Uterus (tissue), 4 donors: ENCODE data around the gene AIP. TPM values are rescaled to one million over a fixed set of nuclear protein-coding genes. Genes with fewer than 3 reads are reported as not detected.

Source experiments
- DNase-seq, 2 donors: peaks; one replicate each; pipeline ENCODE4 v3.0.0-alpha.2; 2019 to 2020
- H3K27ac ChIP-seq, 2 donors: fragments of 200-600 bp; sonication (generic); 1 replicate in 1 of 2; 2 replicates in 1 of 2; pipeline ENCODE4 v1.5.1; 2016 to 2018
- H3K27me3 ChIP-seq, 2 donors: fragments of 200-600 bp; sonication (generic); one replicate each; pipeline ENCODE4 v1.5.1; 2018 to 2019; ENCODE audit warnings: control low read depth in 1 of 2
- H3K36me3 ChIP-seq, 2 donors: fragments of 200-600 bp; sonication (generic); one replicate each; pipeline ENCODE4 v1.5.1; 2019; ENCODE audit warnings: control low read depth in 1 of 2
- H3K4me1 ChIP-seq, 2 donors: fragments of 200-600 bp; sonication (generic); one replicate each; pipeline ENCODE4 v1.5.1; 2018 to 2019; ENCODE audit warnings: control low read depth in 1 of 2
- H3K4me3 ChIP-seq, 2 donors: fragments of 200-600 bp; sonication (generic); 1 replicate in 1 of 2; 2 replicates in 1 of 2; pipeline ENCODE4 v1.5.1; 2018 to 2019; ENCODE audit warnings: mild to moderate bottlenecking in 1 of 2
- H3K9me3 ChIP-seq, 2 donors: fragments of 200-600 bp; sonication (generic); one replicate each; pipeline ENCODE4 v1.5.1; 2019; ENCODE audit warnings: control low read depth in 1 of 2
- POLR2A ChIP-seq, 2 donors: fragments of 450-650 bp; IDR thresholded peaks; one replicate each; pipeline ENCODE4 v1.6.1; 2016; ENCODE audit warnings: antibody characterized with exemption in 2 of 2, mild to moderate bottlenecking in 1 of 2, moderate library complexity in 1 of 2
- intact Hi-C: fragments of 100-400 bp; cut with DNase I; formaldehyde crosslinking; loops from one replicate; pipeline ENCODE4 v1.15.1; 2023; ENCODE audit warnings: low total_unique reads
- total RNA-seq, 4 donors: library from RNA; depleted of rRNA in 3 of 4; stranded (reverse); fragments of >200 nt in 3 of 4; gene quantifications; one replicate each; pipeline versions ENCODE4 v1.1.0 to v1.2.4, GENCODE V29; 2014 to 2023
- TF ChIP-seq, protein P1 (sequence below), 4 experiments: fragments of 200-600 bp in 2 of 4; fragments of 450-650 bp in 2 of 4; sonication (generic) in 2 of 4; IDR thresholded peaks; one replicate each; pipeline ENCODE4 v1.5.1; 2016 to 2019; ENCODE audit warnings: antibody characterized with exemption in 4 of 4, mild to moderate bottlenecking in 2 of 4, moderate library complexity in 1 of 4
- donor health status: DM: yes; HTN: yes; CAD: no.

The AIP gene
- total RNA-seq, 4 donors from 2014 or later = 52.9 to 131 (median 85.5) TPM

DNA sequence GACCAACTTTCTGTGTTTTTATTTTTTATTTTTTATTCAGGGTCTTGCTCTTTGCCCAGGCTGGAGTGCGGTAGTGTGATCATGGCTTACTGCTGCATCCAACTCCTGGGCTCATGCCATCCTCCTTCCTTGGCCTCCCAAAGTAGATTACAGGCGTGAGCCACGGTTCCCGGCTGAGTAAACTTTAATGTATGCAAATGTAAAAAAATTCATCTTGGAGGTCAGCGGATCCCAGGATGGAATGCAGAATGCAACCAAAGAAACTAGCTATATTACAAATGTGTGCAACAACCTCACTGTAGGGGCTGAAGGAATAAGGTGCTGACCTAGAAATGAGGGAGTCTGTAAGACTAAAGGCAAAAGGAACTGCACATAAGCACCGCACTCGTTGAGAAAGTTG, 31.3 kb downstream of the AIP start:
- Histone ChIP-seq H3K27me3 (no peaks in the 10 kb centered on the region), H3K4me3 (no peak overlapping the region), H3K36me3 (no peaks in the 10 kb centered on the region), H3K4me1 (no peaks in the 10 kb centered on the region), H3K9me3 (no peaks in the 10 kb centered on the region), H3K27ac (no peak overlapping the region)
- intact Hi-C loops = no loop called here
- DNase-seq = no peak
- TF ChIP-seq, protein P1, sequence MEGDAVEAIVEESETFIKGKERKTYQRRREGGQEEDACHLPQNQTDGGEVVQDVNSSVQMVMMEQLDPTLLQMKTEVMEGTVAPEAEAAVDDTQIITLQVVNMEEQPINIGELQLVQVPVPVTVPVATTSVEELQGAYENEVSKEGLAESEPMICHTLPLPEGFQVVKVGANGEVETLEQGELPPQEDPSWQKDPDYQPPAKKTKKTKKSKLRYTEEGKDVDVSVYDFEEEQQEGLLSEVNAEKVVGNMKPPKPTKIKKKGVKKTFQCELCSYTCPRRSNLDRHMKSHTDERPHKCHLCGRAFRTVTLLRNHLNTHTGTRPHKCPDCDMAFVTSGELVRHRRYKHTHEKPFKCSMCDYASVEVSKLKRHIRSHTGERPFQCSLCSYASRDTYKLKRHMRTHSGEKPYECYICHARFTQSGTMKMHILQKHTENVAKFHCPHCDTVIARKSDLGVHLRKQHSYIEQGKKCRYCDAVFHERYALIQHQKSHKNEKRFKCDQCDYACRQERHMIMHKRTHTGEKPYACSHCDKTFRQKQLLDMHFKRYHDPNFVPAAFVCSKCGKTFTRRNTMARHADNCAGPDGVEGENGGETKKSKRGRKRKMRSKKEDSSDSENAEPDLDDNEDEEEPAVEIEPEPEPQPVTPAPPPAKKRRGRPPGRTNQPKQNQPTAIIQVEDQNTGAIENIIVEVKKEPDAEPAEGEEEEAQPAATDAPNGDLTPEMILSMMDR (IDR thresholded peaks at IDR 0.05) = no peak
- TF ChIP-seq POLR2A (IDR thresholded peaks at IDR 0.05) = no peak

DNA sequence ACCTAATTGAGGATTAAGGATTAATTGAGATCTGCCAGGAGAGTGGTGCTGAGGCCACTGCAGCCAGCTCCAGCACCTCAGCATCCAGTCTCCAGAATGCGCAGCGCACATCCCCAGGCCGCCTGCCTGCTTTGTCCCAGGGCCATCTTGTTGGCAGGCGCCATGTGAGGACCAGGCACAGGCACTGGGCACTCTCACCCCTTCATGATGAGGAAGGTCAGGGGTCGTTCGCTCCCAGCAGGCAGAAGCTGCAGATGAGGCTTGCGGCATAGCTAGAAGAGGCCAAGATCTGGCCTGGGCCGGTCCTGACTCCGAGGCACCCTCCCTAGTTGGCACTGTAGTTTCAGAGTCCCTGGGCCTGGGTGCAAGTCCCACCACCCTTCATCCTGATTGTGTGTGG, 34.0 kb downstream of the AIP start:
- no peaks in the 10 kb centered on the region for H3K9me3 ChIP-seq
- no peaks in the 10 kb centered on the region for H3K36me3 ChIP-seq
- no peaks in the 10 kb centered on the region for H3K4me1 ChIP-seq
- no peak for TF ChIP-seq POLR2A (IDR thresholded peaks at IDR 0.05)
- TF ChIP-seq, protein P1 (IDR thresholded peaks at IDR 0.05) = no peak
- no peak overlapping the region for H3K4me3 ChIP-seq
- no peak overlapping the region for H3K27ac ChIP-seq
- no peak for DNase-seq
- intact Hi-C loops = no loop called here
- no peaks in the 10 kb centered on the region for H3K27me3 ChIP-seq

DNA sequence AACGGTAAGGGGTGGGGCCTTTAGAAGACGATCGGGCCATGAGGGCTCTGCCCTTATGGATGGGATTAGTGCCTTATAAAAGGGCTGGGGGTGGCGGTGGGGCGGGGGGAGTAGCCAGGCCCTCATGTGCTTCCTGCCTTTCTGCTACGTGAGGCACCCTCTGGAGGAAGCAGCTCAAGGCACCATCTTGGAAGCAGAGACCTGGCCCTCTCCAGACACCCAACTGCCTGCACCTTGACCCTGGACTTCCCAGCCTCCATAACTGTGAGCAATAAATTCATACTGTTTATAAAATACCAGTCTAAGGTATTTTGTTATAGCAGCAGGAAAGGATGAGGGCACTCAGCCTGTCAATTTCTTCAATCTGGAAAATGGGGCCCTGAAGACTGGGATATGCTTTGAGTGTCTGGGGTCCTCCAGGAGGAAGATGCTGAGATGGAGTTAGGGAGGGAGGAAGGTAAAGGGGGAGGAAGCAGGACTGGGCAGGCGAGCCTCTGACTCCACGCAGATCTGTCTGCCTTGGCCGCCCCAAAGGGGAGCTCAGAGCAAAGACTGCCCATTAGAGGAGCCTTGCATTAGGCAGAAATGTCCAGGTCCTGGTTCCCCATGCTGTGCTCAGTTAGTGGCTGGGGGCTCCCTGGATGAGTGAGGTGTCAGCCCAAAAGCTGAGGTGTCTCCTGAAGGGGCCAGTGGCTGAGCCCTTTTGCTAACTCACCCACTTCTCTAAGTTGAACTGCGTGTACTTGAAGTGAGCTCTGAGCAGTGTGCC, 35.1 kb downstream of the AIP start:
- Histone ChIP-seq H3K27me3 (no peaks in the 10 kb centered on the region), H3K9me3 (no peaks in the 10 kb centered on the region), H3K36me3 (no peaks in the 10 kb centered on the region), H3K4me1 (no peaks in the 10 kb centered on the region), H3K4me3 (no peak overlapping the region), H3K27ac (no peak overlapping the region)
- intact Hi-C loops = no loop called here
- DNase-seq = no peak
- TF ChIP-seq, protein P1 (IDR thresholded peaks at IDR 0.05) = no peak
- no peak for TF ChIP-seq POLR2A (IDR thresholded peaks at IDR 0.05)

DNA sequence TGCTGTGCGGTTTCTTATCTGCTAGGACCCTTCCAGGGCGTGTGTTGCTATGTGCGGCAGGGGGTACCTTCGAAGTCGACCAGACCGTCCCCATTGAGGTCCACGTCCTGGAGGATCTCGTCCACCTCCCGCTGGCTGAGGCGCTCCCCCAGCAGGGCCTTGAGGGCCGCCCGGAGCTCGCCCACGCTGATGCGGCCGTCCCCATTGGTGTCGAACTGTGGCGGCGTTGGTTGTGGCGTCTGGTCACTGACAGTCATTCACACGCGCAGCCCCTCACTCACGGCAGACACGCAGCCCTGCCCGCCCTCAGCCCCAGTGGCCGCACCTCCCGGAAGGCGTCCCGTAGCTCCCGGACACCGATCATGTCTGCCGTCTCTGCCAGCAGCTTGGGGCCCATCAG, 36.9 kb downstream of the AIP start:
- Histone ChIP-seq H3K27me3 (no peaks in the 10 kb centered on the region), H3K4me3 (no peak overlapping the region), H3K27ac (no peak overlapping the region), H3K36me3 (no peaks in the 10 kb centered on the region), H3K4me1 (no peaks in the 10 kb centered on the region), H3K9me3 (no peaks in the 10 kb centered on the region)
- TF ChIP-seq, protein P1 (IDR thresholded peaks at IDR 0.05) = no peak
- no peak for TF ChIP-seq POLR2A (IDR thresholded peaks at IDR 0.05)
- intact Hi-C loops = no loop called here
- DNase-seq = no peak

DNA sequence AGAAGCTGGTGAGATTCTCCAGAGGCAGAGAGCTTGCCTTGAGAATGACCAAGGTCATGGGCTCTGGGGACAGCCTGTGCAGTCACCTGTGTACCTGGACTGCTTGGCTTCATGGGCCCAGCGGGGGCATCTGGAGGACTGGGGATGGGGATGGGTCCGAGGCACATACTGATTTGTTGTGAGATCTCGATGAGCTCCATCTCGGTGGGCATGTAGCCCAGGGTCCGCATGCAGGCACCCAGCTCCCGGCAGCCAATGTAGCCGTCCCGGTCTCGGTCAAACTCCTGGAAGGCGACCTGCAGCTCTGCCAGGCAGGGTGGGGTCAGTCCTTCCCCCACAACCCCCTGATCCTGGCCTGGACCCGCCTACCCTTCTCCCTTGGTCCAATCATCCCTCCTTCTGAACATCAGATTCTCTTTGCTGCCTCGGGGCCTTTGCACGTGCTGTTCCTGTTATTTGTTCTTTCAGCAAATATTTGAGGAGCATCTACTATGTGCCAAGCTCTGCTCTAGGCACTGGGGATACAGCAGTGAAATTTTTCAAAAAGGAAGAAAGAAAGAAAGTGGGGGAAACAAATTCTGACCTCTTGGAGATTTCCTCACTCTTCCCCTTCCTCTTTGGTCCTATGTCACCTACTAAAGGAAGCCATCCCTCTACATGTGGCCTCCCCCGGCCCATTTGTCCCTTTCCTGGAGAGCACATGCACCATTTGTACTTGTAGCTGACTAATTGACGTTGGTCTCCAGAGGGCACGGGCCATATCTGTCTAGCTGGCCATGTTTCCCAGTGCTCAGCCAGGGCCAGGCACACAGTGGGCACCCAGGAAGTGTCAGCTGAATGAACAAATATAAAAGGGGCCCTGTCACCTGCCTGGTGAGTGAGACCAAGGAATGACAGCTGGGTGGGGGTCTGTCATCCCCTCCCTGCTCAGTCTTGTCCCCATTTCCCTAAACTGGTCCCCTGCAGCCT, 38.3 kb downstream of the AIP start:
- H3K4me3 ChIP-seq = no peak overlapping the region
- no peaks in the 10 kb centered on the region for H3K27me3 ChIP-seq
- no peak for DNase-seq
- intact Hi-C loops = no loop called here
- H3K27ac ChIP-seq = no peak overlapping the region
- H3K9me3 ChIP-seq = no peaks in the 10 kb centered on the region
- no peak for TF ChIP-seq POLR2A (IDR thresholded peaks at IDR 0.05)
- TF ChIP-seq, protein P1 (IDR thresholded peaks at IDR 0.05) = no peak
- no peaks in the 10 kb centered on the region for H3K36me3 ChIP-seq
- H3K4me1 ChIP-seq = no peaks in the 10 kb centered on the region
